IPS-11a (cell line): ENCODE results near the gene USP40.

ENCODE experiments used
- H3K4me3 ChIP-seq: one replicate; pipeline ENCODE4 v1.5.1; 2013; ENCODE audit warnings: low read depth, low read length, control low read depth

The USP40 gene

DNA sequence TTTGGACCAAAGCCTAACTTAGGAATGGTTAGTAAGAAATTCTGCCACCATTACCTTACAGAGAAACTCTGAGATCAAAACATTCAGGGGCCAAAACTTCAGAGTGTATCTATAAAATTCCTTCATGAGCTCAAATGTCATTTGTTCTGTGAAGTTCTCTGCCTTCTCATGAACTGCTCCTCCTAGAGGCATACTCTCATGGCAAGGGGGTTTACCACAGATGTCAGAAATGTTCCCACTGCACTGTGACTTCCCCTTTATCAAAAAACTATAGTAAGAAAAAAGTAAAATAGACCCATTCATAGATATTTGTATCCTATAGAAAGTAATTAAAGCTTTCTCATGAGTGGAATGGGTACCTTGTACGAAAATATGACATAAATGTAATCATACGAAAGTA is 68.5 kb downstream of the USP40 start:
- no peak overlapping the region for H3K4me3 ChIP-seq

DNA sequence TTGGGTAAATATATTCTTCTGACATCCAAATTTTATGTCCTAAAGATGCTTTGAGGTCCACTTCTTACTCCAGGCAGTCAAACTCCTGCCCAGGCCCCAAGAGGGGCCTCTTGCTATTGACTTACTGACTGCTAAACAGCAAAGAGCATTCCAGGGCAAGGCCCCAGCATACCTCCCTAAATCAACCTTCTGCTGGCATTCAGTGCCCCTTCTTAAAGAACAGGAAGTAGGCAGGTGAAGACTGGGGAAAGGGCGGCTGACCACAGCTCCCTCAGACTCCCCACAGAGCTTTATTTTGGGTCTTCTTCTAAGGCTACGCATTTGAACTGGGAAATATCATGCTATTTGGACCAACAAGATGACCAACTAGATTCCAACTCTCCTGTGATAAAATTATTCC is 68.9 kb downstream of the USP40 start:
- H3K4me3 ChIP-seq, result no peak overlapping the region

DNA sequence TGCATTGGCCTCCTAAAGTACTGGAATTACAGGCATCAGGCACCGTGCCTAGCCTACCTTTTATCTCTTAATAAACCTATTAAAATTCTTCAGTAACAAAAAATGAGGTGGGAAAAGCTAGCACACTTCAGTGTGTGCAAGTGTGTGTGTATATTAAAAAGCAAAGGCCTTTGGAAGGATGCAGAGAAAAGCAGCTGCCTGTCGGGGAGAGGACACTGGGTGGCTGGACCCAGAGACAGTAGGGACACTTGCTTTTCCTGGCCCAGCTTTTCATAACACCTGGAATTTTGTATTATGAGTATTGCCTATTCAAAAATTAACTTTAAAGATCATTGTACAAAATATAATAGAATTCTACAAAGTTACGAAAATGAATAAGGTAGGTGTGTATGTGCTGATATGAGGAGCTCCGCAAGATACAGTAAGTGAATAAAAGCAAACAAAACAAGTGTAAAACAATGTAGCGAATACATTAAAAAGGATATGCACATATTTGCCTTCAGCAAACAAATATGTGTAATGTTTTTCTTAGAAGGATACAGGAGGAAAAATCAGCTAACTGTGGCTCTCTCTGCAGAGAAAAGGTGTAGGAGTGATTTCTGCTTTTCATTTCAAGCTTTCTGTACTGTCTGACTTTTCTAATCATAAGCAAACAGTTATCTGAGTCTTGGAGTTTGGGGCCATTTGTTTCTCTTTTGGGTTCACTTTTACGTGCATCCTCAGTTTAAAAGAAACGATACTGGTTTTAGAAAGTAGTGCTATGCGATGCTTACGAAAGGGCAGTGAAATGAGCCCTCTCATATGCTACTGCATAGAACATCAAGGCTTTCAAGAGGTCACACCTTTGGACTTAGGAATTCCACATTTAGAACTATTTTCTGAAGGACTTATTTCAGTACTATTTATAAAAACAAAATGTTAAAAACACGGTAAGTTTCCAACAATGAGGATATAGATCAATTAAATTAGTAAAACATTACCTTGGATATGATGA is 70.8 kb downstream of the USP40 start:
- H3K4me3 ChIP-seq, result no peak overlapping the region

DNA sequence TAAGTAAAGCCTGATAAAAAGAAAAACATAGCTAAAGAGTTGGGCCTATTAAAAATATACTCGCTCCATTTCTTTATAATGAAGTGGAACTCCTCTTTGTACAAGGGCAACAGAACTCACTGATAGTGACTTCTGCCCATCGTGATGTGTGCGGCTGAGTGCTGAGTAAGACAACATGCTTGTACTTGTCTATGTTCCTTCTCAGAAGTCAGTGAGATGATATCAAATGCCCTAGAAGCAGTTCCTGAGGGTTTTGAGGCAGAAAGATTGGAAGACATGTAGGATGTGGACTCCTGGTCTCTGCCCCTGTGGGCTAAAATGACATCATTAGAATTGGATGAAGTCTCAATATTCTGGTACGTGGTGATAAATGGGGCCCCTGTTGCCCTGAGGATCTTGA is 73.8 kb downstream of the USP40 start:
- no peak overlapping the region for H3K4me3 ChIP-seq

DNA sequence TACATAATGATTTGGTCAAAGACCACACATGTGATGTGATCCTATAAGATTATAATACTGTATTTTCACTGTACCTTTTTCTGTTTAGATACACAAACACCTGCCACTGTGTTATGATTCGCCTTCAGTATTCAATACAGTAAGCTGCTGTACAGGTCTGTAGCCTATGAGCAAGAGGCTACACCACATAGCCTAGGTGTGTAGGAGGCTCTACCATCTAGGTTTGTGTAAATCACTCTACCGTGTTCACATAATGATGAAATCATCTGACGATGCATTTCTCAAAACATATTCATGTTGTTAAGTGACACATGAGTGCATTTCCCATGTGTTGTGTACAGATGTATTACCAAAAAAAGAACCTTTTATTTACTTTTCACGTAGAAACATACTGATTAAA is 74.5 kb downstream of the USP40 start:
- H3K4me3 ChIP-seq, result no peak overlapping the region

DNA sequence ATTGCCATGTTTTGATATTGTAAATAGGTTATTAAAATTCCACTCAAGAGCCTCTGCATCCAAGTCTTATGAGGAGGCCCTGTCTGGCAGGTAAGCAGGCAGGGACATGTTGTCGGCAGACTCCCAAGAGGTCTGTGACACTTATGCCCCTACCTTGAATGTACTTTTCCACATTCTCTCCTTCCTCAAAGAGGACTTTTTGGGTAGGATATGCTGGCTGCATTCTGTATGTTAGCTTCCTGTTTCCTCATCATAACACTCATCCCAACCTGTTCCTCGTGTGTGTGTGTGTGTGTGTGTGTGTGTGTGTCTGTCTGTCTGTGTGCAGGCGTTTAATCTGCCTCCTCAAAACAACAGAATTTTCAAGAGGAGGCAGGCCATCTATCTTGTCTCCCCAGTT is 75.3 kb downstream of the USP40 start:
- no peak overlapping the region for H3K4me3 ChIP-seq

DNA sequence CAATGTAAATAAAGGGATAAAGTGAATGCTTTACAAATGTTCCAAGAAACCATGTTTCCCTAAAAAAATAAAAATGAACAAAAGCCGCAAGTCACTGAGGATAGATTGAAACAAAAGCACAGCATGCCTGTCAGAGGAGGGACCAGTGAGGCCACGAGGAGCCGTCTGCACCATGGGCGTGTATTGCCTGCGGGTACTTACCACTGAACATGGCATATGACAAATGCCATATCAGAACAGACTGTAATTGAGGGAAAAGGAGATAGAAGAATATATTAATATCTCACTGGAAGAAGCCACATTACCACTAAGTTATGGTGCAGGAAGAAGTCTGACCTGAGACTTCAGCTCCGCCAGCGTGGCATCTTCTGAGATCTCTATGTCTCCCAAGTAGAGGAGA is 75.8 kb downstream of the USP40 start:
- no peak overlapping the region for H3K4me3 ChIP-seq

DNA sequence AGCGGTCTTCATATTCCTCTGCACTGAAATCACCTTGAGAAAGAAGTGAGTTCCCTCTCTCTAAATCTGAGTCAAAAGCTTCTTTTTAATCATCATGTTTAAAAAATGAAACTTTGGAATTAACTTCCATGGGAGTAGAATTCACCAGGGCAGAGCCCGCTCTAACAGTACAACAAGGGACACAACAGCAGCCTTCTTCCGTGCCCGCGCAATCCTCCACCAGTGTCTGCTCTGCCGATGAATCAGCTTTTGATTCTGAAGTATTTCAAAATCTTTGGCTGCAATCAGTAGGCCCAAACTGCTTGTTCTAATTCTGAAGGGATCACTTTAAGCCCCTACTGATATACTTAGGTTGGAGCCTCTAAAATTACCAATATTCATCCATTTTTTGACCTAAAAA is 76.9 kb downstream of the USP40 start:
- H3K4me3 ChIP-seq, result no peak overlapping the region

DNA sequence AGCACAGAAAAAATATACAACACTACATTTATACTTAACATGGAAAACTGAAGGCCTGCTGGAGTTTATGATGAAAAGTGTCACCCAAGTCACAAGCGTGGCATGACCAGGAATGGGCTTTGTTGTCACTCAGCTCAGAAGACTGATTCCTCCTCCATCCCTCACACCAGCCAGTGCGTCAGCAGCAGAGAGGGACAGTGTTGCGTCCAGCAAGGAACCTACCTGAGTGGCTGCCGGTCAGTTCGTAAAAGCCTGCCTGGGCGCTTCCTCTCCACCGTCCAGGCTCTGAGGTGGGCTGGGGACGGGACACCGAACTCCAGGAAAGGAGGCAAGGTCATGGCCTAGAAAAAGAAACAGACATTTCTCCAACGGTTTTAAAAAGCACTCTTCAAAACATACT is 77.4 kb downstream of the USP40 start:
- H3K4me3 ChIP-seq, result no peak overlapping the region

DNA sequence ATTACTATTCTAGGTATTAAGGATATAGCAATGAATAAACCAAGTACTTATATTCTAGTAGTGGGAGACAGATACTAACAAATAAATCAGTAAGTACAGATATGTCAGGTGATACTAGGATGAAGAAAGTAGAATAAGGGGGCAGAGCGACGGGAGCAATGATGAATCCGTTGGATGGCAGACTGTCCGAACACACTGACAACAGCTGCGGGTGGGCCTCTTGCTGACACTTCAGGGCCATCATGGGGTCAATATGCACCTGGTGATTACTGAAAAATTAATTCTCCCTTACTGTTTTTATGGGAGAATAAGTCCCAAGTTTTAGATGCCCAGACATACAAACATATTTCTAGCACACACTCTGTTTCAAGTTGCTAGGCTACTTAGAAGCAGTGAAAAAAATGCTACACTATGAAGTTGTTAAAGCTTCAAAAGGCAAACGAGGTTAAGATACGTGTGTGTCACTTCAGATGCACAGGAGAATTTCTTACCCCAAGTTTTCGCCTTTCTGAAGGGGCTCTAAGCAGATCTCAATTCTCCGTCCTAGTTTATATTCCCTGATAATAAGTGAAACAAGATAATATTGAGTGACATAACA is 78.7 kb downstream of the USP40 start:
- no peak overlapping the region for H3K4me3 ChIP-seq

DNA sequence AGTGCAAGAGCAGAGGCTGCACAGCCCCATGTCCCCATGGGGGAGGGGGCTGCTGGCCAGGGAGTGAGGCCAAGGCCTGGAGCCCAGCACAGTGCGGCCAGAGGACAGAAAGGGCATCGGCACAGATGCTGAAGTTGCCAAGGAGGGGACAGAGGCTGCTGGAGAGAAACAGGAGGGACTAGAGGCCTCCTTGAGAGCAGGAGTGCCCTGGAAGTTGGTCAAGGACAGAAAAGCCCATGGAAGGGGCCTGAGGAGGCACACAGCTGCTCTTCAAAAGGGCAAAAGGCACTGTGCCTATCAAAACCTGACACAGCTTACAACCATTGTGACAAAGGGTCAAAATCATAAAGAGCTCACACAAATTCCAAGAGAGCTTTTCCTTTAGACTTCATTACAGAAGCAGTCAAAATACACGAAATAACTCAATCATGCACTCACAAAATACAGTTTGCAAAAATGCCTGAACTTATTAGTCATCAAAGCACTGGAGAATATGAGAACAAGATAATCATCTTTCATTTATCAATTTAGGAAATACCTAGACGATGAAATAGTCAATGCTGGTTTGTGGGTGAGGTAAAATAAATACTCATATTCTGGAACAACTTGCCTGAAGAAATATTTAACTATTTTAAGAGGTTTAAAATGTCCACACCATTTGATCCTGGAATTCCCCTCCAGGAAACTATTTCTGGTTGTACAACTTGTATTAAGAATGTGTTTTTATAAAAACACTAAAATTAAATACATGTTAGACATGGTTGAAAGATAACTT is 79.6 kb downstream of the USP40 start:
- H3K4me3 ChIP-seq, result no peak overlapping the region

DNA sequence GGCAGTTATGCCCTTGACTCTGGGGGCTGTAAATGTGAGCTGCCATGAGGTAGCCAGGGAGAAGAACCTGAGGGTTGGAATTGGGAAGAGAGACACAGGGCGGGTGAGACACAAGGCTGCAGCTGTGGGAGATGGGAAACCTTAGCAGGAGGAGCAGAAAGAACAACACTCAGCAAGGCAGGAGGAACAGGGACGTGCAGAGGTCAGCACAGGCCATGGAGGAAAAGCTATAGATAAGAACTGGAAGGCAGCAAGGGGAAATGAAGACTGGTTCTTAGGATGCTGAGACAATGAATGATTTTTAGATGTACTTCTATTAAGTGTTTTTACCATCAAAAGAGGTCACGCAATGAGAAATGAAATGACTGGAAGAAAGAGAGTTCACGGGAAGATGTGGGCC is 80.2 kb downstream of the USP40 start:
- H3K4me3 ChIP-seq, result no peak overlapping the region

DNA sequence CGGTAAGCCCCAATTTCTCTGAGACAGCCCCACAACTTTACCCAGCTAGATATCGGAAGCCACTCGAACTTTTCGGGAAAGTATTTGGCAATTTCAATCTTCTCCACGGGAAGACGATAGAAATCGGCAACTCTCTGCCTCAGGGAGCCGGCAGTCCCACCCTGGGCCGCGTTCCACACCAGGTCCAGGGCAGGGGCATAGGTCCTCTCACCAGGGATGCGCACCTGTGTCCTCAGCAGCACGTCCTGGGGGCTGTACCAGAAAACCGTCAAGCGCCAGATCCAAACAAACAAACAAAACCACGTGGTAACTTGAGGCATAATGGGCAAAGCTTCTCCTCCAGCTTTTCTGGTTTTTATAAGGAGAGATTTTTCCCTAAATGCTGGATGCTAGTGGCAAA is 80.9 kb downstream of the USP40 start:
- H3K4me3 ChIP-seq, result no peak overlapping the region

DNA sequence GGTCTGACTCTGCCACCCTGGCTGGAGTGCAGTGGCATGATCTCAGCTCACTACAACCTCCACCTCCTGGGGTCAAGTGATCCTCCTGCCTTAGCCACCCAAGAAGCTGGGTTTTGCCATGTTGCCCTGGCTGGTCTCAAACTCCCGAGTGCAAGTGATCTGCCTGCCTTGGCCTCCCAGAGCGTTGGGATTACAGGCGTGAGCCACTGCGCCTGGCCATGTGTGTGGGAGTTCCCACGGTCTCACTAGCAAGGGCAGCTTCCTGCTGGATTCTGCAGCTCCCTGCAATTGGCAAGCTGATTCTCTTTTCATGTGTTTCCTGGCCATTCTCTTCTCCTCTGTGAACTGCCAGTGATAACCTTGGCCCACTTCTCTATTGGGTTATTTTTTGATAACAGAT is 84.0 kb downstream of the USP40 start:
- no peak overlapping the region for H3K4me3 ChIP-seq

DNA sequence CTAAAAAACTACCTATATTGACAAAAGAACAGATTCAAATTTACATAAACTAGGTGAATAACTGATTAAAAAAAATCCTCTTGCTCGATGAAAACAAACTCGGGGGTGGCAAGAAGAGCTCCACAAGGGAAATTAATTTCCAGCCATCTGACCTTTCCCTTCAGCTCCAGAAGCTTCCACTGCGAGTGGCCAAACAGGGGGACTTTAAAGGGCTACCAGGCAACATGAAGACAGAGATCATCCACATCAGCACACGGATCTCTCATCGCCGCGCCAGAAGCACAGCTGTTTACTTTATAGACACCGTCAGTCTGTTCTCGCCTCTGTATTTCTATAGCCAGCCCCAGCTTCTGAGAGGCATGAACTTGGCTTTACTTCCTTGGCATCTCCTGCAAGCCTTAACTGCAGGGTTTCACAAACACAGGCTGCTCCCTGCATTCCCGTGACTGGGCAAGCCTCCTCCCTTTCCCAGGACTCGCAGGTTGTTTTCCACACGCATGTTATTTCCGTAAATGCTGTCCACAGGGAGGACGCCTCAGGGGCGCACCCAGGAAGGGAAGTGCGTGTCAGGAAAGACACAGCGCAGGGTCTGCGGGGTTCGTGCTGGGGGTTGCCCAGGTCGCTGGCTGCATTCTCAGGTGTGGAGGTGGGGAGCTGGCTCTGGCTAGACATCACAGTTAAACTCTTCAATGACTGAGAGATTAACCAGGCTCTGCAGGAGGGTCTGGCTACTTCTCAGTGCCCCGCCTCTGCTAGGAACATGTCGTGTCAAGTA is 85.0 kb downstream of the USP40 start:
- H3K4me3 ChIP-seq, result no peak overlapping the region

DNA sequence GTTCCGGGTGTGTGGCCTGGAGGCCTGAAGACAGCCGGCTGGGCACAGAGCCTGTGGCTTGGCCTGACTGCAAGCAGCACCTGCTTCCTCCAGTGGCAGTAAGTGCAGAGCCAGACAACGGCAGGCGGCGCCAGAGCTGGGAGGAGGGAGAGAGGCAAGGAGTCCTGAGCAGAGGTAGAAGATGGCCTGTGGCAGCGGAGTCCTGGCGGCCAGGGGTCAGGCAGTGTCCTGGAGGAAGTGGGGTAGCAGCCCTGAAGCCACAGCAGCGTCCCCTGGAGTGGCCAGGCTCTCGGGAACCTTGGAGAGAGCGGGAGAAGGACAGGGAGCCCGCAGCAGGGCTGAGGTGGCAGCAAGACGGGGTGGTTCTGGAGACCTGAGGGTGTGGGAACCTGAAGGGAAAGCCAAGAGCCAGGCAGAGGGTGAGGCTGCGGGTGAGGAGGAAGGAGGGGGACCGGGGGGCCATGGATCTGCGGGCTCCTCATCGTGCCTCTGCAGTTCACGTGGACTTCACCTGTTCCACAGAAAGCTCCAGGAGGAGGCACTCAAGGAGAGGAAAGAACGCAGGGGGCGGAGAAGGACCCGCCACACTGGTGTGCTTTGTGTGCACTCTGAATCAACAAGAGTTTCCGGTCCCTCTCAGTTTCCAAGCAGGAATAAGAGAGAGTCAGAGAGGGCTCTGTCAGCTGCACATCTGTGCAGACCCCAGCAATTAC is 85.9 kb downstream of the USP40 start:
- no peak overlapping the region for H3K4me3 ChIP-seq

DNA sequence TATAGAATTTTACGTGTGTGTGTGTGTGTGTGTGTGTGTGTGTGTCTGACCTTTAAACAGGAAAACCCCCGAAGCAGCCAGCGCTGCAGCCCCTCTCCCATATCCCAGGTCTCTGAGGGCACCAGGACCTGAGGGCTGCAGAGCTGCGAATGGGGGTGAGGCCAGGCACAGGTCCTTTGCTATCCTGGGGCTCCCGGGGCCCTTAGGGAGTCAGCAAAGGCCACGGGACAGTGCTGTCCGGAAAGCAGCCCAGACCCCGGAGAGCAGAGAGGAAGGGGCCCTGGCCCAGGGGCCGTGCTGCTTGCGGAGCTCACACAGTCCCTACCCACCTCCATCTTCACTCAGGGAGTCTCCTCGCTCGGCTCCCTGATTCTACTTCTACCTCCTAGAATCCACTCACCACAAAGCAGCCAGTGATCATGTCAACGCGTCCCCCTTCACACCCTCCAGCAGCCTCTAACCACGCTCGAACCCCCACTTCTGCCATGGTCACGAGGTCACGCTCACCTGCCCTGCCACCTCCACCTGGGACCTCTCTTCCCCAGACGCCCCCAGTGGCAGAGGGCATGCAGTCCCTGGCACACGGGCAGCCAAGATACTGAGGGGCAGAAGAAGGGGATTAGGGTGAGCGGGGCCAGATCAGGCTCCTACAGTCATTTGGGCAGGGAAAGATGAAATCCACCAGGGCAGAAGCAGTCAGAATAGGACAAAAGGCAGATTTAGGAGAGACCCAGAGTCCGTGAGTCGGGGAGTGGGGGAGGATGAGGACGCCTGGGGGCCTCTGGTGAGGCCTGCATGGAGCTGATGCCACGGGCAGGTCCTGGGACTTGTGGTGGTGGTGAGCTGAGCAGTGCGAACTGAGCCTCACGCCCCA is 86.7 kb downstream of the USP40 start:
- H3K4me3 ChIP-seq, result no peak overlapping the region

DNA sequence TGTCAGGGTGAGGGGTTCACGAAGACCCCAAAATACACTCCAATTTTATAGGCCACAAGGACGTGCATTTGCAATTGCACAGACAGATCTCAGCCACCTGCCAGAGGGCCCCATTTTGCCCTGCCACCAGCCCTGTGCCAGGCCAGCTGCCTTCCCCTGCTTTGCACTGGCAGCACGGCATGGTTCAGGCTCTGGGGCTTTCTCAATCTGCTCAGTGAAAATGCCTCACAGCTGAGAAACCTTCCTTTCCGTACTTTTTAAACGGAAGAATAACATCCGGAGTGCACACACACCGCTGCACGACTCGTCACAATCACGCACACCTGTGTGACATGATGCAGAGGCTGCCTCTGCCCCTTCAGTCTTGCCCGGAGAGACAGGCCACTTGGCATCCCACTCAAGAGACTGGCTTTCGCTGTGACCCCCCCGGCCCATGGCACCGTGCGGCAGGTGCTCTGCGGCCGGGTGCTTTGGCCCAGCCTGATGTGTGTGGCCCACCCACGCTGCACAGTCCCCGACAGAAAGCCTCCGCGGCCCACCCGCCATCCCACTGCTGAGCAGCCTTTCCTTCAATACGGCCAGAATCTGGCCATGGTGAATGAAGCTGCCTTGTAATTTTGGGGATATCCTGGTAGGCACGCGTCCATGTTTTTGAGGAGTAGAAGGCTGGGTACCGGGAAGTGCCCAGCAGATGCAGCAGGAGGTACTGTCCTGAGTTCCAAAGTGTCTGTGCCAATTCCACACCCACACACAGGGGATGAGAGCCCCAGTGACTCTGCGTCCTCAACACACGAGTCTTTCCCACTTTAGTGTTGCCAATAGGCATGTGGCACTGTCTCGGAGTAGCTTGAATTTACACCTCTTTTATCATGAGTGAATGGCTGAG is 88.8 kb downstream of the USP40 start:
- H3K4me3 ChIP-seq, result no peak overlapping the region
